ENCODE measurements around the gene HOXB6.
A peak's percentile ranks its signal among the peaks of the same experiment; 100 is the strongest.

The HOXB6 gene

GRCh38 chr17:48634493-48635208 is 29.9 kb upstream of the HOXB6 start:
- DNase-seq (ENCODE audit: low spot score), result no peak

GRCh38 chr17:48633266-48633677 is 28.5 kb upstream of the HOXB6 start:
- DNase-seq (ENCODE audit: low spot score), result no peak

GRCh38 chr17:48632579-48633265 is 27.9 kb upstream of the HOXB6 start:
- DNase-seq (ENCODE audit: low spot score), result no peak

GRCh38 chr17:48631693-48632578 is 27.1 kb upstream of the HOXB6 start:
- no peak for DNase-seq (ENCODE audit: low spot score)

- no peak for DNase-seq (ENCODE audit: low spot score)
Measured at GRCh38 chr17:48630925-48631692, 26.3 kb upstream of the HOXB6 start.

GRCh38 chr17:48630009-48630924 is 25.5 kb upstream of the HOXB6 start:
- DNase-seq (ENCODE audit: low spot score), result no peak

GRCh38 chr17:48629411-48629759 is 24.6 kb upstream of the HOXB6 start:
- DNase-seq (ENCODE audit: low spot score), result no peak

- no peak for DNase-seq (ENCODE audit: low spot score)
Measured at GRCh38 chr17:48628649-48629410, 24.0 kb upstream of the HOXB6 start.

- DNase-seq (ENCODE audit: low spot score), result no peak
Measured at GRCh38 chr17:48627623-48628521, 23.1 kb upstream of the HOXB6 start.

- DNase-seq (ENCODE audit: low spot score), result no peak
Measured at GRCh38 chr17:48627118-48627597, 22.4 kb upstream of the HOXB6 start.

GRCh38 chr17:48626245-48627117 is 21.7 kb upstream of the HOXB6 start, which contains the start of gene HOXB9:
Gene HOXB9 (minus strand): TSS chr17:48626358. CDS start chr17:48626269, 89 bp downstream.
- DNase-seq (ENCODE audit: low spot score), result peak; percentile 27

- DNase-seq (ENCODE audit: low spot score), result peak; percentile 31
Measured at GRCh38 chr17:48625495-48626244, 20.9 kb upstream of the HOXB6 start.

GRCh38 chr17:48624544-48625494 is 20.0 kb upstream of the HOXB6 start:
- peak; percentile 31 for DNase-seq (ENCODE audit: low spot score)

GRCh38 chr17:48624118-48624517 is 19.3 kb upstream of the HOXB6 start:
- DNase-seq (ENCODE audit: low spot score), result no peak

- no peak for DNase-seq (ENCODE audit: low spot score)
Measured at GRCh38 chr17:48623583-48623982, 18.8 kb upstream of the HOXB6 start.

- DNase-seq (ENCODE audit: low spot score), result no peak
Measured at GRCh38 chr17:48622857-48623256, 18.1 kb upstream of the HOXB6 start.
